GM23248 (cell line): ENCODE data around the gene TSPAN13. TPM values are rescaled to one million over a fixed set of nuclear protein-coding genes. Genes with fewer than 3 reads are reported as not detected.

Experiments used
- DNase-seq: peaks from one replicate; pipeline ENCODE4 v3.0.0-alpha.2; 2015
- H2AFZ ChIP-seq: fragments of 200-600 bp; sonication (generic); 2 replicates; pipeline ENCODE4 v1.6.1; 2016; ENCODE audit warnings: antibody characterized with exemption
- H3F3A ChIP-seq: fragments of 200-600 bp; sonication (generic); 2 replicates; pipeline ENCODE4 v1.6.1; 2016; ENCODE audit warnings: mild to moderate bottlenecking, antibody characterized with exemption, mixed run types; ENCODE audit not compliant: insufficient read depth
- H3K27ac ChIP-seq: fragments of 200-600 bp; sonication (generic); 2 replicates; pipeline ENCODE4 v1.5.1; 2016; ENCODE audit warnings: mild to moderate bottlenecking
- H3K27me3 ChIP-seq: fragments of 200-600 bp; sonication (generic); replicated peaks from 2 replicates; pipeline ENCODE4 v1.6.1; 2016; ENCODE audit warnings: mild to moderate bottlenecking; ENCODE audit not compliant: insufficient read depth
- H3K36me3 ChIP-seq: fragments of 200-600 bp; sonication (generic); 2 replicates; pipeline ENCODE4 v1.6.1; 2016; ENCODE audit warnings: low read depth, mild to moderate bottlenecking
- H3K4me1 ChIP-seq: fragments of 200-600 bp; sonication (generic); 2 replicates; pipeline ENCODE4 v1.6.1; 2016; ENCODE audit warnings: mild to moderate bottlenecking; ENCODE audit not compliant: insufficient read depth
- H3K4me2 ChIP-seq: fragments of 200-600 bp; sonication (generic); one replicate; pipeline ENCODE4 v1.6.1; 2016; ENCODE audit warnings: mild to moderate bottlenecking; ENCODE audit not compliant: unreplicated experiment
- H3K4me3 ChIP-seq: fragments of 200-600 bp; sonication (generic); 2 replicates; pipeline ENCODE4 v1.5.1; 2016; ENCODE audit warnings: mild to moderate bottlenecking
- H3K79me2 ChIP-seq: fragments of 200-600 bp; sonication (generic); 2 replicates; pipeline ENCODE4 v1.6.1; 2016; ENCODE audit warnings: mild to moderate bottlenecking; ENCODE audit not compliant: insufficient read depth
- H3K9ac ChIP-seq: fragments of 200-600 bp; sonication (generic); 2 replicates; pipeline ENCODE4 v1.6.1; 2016; ENCODE audit warnings: mild to moderate bottlenecking
- H3K9me2 ChIP-seq: fragments of 200-600 bp; sonication (generic); 2 replicates; pipeline ENCODE4 v1.6.1; 2016; ENCODE audit warnings: mixed run types, mild to moderate bottlenecking, moderate library complexity; ENCODE audit not compliant: insufficient read depth
- H3K9me3 ChIP-seq: fragments of 200-600 bp; sonication (generic); one replicate; pipeline ENCODE4 v1.6.1; 2017; ENCODE audit warnings: low read depth
- H4K20me1 ChIP-seq: fragments of 200-600 bp; sonication (generic); 2 replicates; pipeline ENCODE4 v1.6.0; 2016; ENCODE audit not compliant: insufficient read depth
- EZH2 ChIP-seq: fragments of 200-600 bp; sonication (generic); IDR thresholded peaks from 2 replicates; pipeline ENCODE4 v1.6.1; 2018; ENCODE audit warnings: antibody characterized with exemption, mild to moderate bottlenecking; ENCODE audit not compliant: insufficient read depth, poor library complexity, severe bottlenecking
- EZH2phosphoT487 ChIP-seq: fragments of 200-600 bp; sonication (generic); IDR thresholded peaks from 2 replicates; pipeline ENCODE4 v1.6.1; 2018; ENCODE audit warnings: antibody characterized with exemption, moderate library complexity, mild to moderate bottlenecking, low read depth; ENCODE audit not compliant: insufficient read depth
- WGBS, 2 experiments: methylation state at CpG; one replicate each; pipeline ENCODE4 v1.1.6; 2015 to 2017; ENCODE audit warnings: low lambda C conversion rate in 2 of 2, low coverage in 1 of 2; ENCODE audit errors: missing lambda C conversion rate in 2 of 2; 5-methylcytosine and 5-hydroxymethylcytosine counted together
- in situ Hi-C: fragments of 300-500 bp; cut with MboI; formaldehyde crosslinking; loops from 2 replicates; pipeline ENCODE4 v1.15.0; 2020
- polyA plus RNA-seq: library from polyadenylated mRNA; unstranded; fragments of >200 nt; fragmentation: Nextera tagmentation; extraction: Ambion mirVana; gene quantifications from 2 replicates; pipeline ENCODE4 v1.2.1, GENCODE V29; 2016
- total RNA-seq: library from RNA; depleted of rRNA; stranded (reverse); fragments of >200 nt; shearing (Covaris generic); gene quantifications from 2 replicates; pipeline ENCODE4 v1.2.3, GENCODE V29; 2014

TSPAN13 gene
- total and polyA plus RNA-seq, 2 experiments from 2014 or later: 6.2 to 9.0 TPM

DNA sequence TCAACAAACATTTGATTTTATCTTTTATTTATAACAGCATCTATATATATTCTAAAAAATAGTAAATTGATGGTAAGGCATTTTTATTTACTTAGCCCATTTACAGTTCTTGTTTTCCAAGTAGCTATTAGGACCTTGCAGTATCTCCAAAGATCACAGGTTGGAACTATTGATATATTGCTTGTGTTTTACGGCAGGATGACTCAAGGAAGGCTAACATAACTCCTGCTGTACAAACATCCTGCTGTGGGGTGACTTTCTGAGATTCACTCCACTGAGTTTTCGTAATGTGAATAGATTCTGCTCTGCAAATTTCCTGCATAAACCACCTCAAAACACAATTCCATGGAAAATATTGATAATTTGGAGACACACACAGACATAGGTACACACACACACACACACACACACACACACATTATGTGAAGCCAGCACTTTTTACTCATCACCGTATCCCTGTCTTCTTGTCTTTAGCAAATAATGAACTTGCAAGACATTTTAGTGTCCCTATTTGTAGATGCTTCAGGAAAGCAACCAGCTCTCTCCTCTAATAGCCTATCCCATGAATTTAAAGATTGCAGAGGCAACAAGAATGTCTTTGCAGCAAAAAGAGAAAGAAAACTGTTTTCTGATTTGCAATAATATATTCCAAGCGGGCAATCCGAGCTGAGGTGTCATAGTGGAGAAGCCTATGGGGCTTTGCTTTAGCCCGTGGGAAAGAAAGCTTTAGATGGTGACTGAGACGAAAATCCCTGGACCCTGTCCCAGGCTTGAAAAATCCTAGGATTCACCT lies 50.5 kb downstream of the TSPAN13 start:
- Histone ChIP-seq H3K27me3 (no peaks in the 10 kb centered on the region), H3K9me3 (no peaks in the 10 kb centered on the region), H3K4me2 (no peak overlapping the region), H3K27ac (no peak overlapping the region), H3K79me2 (no peaks in the 10 kb centered on the region), H3K9me2 (no peaks in the 10 kb centered on the region), H3K4me3 (no peak overlapping the region), H3K4me1 (no peaks in the 10 kb centered on the region), H4K20me1 (no peaks in the 10 kb centered on the region), H2AFZ (no peak overlapping the region), H3K9ac (no peak overlapping the region), H3K36me3 (no peaks in the 10 kb centered on the region), H3F3A (no peaks in the 10 kb centered on the region)
- no peak for DNase-seq
- WGBS, 2 experiments: 93 to 96% methylated on average over 7 of the region's 7 CpGs
- TF ChIP-seq EZH2phosphoT487 (no peak), EZH2 (no peak)
- in situ Hi-C loops: no loop called here

DNA sequence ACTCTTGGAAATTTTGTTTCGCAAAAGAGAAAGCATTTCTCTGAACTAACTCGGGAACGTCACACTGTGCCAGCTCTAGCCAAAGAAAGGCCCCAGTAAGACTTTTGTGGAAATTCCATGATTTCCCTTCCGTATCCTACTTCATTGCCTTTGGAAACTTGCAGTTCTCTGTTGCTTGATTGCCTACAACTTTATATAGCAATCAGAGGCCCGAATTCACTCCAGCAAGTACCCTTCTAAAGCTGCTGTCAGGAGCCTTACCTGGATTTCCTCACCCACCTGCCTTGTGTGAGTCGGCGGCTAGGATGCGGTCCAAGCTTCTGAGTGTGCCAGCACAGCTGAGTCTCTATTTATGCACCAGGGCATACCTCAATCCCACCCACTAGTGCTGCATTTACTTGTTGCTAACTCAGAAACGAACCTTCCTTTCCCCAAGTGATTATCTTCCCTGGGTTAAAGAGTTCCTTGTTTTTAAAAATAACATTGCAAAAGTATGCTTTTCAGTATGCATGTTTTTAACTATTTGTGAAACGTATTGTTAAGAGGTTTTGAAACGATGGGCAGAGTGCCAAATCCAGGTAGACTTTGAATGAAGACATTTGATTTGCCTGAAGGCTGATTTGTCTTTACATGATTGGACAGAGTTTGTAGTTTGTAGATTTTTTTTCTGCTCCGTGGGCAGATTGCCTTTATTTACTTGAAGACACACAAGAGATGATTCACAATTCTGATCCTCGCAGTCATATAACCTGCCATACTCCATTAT lies 51.3 kb downstream of the TSPAN13 start, which contains the start of gene AGR2:
Gene AGR2 (minus strand): TSS at position 326 of the 766 bp plus-strand sequence. CDS start 3,203 bp downstream, outside the sequence.
- Histone ChIP-seq H3K36me3 (no peaks in the 10 kb centered on the region), H2AFZ (no peak within 1 kb of the TSS), H3F3A (no peaks in the 10 kb centered on the region), H3K27ac (no peak within 1 kb of the TSS), H3K27me3 (no peaks in the 10 kb centered on the region), H3K4me3 (no peak within 1 kb of the TSS), H3K79me2 (no peaks in the 10 kb centered on the region), H3K9ac (no peak within 1 kb of the TSS), H3K4me2 (no peak within 1 kb of the TSS), H4K20me1 (no peaks in the 10 kb centered on the region), H3K9me2 (no peaks in the 10 kb centered on the region), H3K9me3 (no peaks in the 10 kb centered on the region), H3K4me1 (no peaks in the 10 kb centered on the region)
- no peak for DNase-seq
- in situ Hi-C loops: no loop called here
- TF ChIP-seq EZH2: no peak
- no peak for TF ChIP-seq EZH2phosphoT487
- WGBS, 2 experiments: 80 to 82% methylated on average over 13 of the region's 13 CpGs

DNA sequence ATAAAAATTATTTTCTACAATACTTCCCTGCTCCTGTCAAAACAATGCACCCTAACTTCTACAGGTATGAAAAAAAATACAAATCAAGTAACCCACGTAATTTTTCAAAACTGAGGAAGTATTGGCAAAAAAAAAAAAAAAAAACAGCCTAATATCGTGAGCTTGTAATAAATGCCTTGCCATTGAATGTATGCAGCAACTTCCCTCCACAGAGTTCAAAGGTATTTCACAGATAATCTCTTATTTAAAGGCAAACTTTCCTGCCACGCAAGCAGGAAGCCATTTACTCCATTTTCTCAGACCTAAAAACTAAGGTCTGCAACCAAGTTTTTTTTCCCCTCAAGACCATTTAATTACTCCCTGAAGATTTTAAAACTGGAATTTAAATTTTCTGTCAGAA lies 51.9 kb downstream of the TSPAN13 start:
- in situ Hi-C loops: no loop called here
- no peaks in the 10 kb centered on the region for H3K9me3 ChIP-seq
- H3K9me2 ChIP-seq: no peaks in the 10 kb centered on the region
- WGBS, 2 experiments: 60 to 65% methylated on average over 3 of the region's 3 CpGs
- H3K4me1 ChIP-seq: no peaks in the 10 kb centered on the region
- H3K79me2 ChIP-seq: no peaks in the 10 kb centered on the region
- no peak overlapping the region for H3K4me2 ChIP-seq
- no peaks in the 10 kb centered on the region for H3F3A ChIP-seq
- no peaks in the 10 kb centered on the region for H3K36me3 ChIP-seq
- H3K4me3 ChIP-seq: no peak overlapping the region
- no peaks in the 10 kb centered on the region for H4K20me1 ChIP-seq
- no peak overlapping the region for H3K27ac ChIP-seq
- no peaks in the 10 kb centered on the region for H3K27me3 ChIP-seq
- no peak overlapping the region for H3K9ac ChIP-seq
- H2AFZ ChIP-seq: no peak overlapping the region
- no peak for DNase-seq
- no peak for TF ChIP-seq EZH2
- no peak for TF ChIP-seq EZH2phosphoT487

DNA sequence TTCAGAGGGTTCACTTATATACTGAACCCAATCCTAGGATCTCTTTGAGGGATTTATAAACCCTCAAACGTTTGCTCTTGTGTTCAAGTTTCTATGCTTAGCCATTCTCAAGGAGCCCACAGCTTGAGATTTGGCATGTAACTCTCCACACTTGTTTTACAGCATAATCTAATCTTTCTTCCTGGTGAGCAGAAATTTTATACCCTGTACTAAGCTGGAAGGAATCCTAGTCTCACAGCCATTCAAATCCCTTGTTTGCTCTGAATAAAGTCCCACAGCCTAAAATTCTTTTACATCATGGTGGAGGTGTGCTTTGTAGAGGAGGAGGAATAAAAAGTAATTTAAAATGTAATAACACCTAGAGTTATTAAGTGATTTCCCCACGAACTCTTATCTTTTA lies 56.6 kb downstream of the TSPAN13 start:
- 47 to 48% methylated on average over 2 of the region's 2 CpGs for WGBS, 2 experiments
- Histone ChIP-seq H3K4me2 (no peak overlapping the region), H3K4me1 (peaks cover 7% of the 10 kb centered on the region), H3F3A (no peaks in the 10 kb centered on the region), H3K79me2 (no peaks in the 10 kb centered on the region), H2AFZ (no peak overlapping the region), H3K4me3 (no peak overlapping the region), H3K36me3 (no peaks in the 10 kb centered on the region), H3K27ac (no peak overlapping the region), H4K20me1 (no peaks in the 10 kb centered on the region), H3K9ac (no peak overlapping the region), H3K9me3 (no peaks in the 10 kb centered on the region), H3K27me3 (no peaks in the 10 kb centered on the region), H3K9me2 (no peaks in the 10 kb centered on the region)
- DNase-seq: no peak
- in situ Hi-C loops: no loop called here
- TF ChIP-seq EZH2 (no peak), EZH2phosphoT487 (no peak)
